Suprapubic skin (tissue), 4 donors: ENCODE results near the gene APMAP. TPM values are rescaled to one million over a fixed set of nuclear protein-coding genes. Genes with fewer than 3 reads are reported as not detected.
A peak's percentile ranks its signal among the peaks of the same experiment; 100 is the strongest.

Experiments
- DNase-seq, 2 donors: peaks; one replicate each; pipeline ENCODE4 v3.0.0-alpha.2; 2019; ENCODE audit warnings: low spot score in 2 of 2
- H3K27ac ChIP-seq: fragments of 200-600 bp; sonication (generic); one replicate; pipeline ENCODE4 v1.5.1; 2019
- H3K27me3 ChIP-seq: fragments of 200-600 bp; sonication (generic); one replicate; pipeline ENCODE4 v1.5.1; 2019
- H3K36me3 ChIP-seq: fragments of 200-600 bp; sonication (generic); one replicate; pipeline ENCODE4 v1.5.1; 2019
- H3K4me1 ChIP-seq: fragments of 200-600 bp; sonication (generic); one replicate; pipeline ENCODE4 v1.5.1; 2019
- H3K4me3 ChIP-seq: fragments of 200-600 bp; sonication (generic); one replicate; pipeline ENCODE4 v1.5.1; 2019; ENCODE audit warnings: mild to moderate bottlenecking
- H3K9me3 ChIP-seq: fragments of 200-600 bp; sonication (generic); one replicate; pipeline ENCODE4 v1.5.1; 2019
- EP300 ChIP-seq: sonication (generic); formaldehyde crosslinking; IDR thresholded peaks from one replicate; pipeline ENCODE4 v1.6.1; 2017; ENCODE audit warnings: antibody characterized with exemption
- POLR2A ChIP-seq, 2 donors: fragments of 450-650 bp; IDR thresholded peaks; one replicate each; pipeline ENCODE4 v1.6.1; 2017; ENCODE audit warnings: antibody characterized with exemption in 2 of 2, mild to moderate bottlenecking in 2 of 2, moderate library complexity in 2 of 2
- POLR2AphosphoS5 ChIP-seq, 3 donors: sonication (generic); formaldehyde crosslinking; IDR thresholded peaks; one replicate each; pipeline ENCODE4 v1.6.1; 2017; ENCODE audit warnings: antibody characterized with exemption in 3 of 3
- WGBS: methylation state at CpG from one replicate; pipeline ENCODE4 v1.1.5; 2018; 5-methylcytosine and 5-hydroxymethylcytosine counted together
- total RNA-seq, 4 donors: library from RNA; depleted of rRNA; stranded (reverse); fragments of >200 nt; gene quantifications; one replicate each; pipeline ENCODE4 v1.1.0, GENCODE V29; 2016
- TF ChIP-seq, protein P1 (sequence below), 2 donors: fragments of 200-600 bp in 1 of 2; fragments of 450-650 bp in 1 of 2; sonication (generic) in 1 of 2; IDR thresholded peaks; one replicate each; pipeline ENCODE4 v1.5.1; 2016 to 2019; ENCODE audit warnings: antibody characterized with exemption in 2 of 2, mild to moderate bottlenecking in 1 of 2, moderate library complexity in 1 of 2

APMAP gene
- total RNA-seq, 4 donors from 2014 or later = 61.8 to 89.3 (median 69.9) TPM

- H3K27me3 ChIP-seq = no peaks in the 10 kb centered on the region
- 78% methylated on average over 12 of the region's 12 CpGs for WGBS
- H3K4me1 ChIP-seq = peaks cover 64% of the 10 kb centered on the region
- peak in 1 of 2 donors; percentile 60 for DNase-seq
- no peaks in the 10 kb centered on the region for H3K9me3 ChIP-seq
- H3K4me3 ChIP-seq = no peak overlapping the region
- no peaks in the 10 kb centered on the region for H3K36me3 ChIP-seq
- no peak for TF ChIP-seq POLR2AphosphoS5 (IDR thresholded peaks at IDR 0.05)
- TF ChIP-seq POLR2A (IDR thresholded peaks at IDR 0.05) = no peak
- TF ChIP-seq, protein P1, sequence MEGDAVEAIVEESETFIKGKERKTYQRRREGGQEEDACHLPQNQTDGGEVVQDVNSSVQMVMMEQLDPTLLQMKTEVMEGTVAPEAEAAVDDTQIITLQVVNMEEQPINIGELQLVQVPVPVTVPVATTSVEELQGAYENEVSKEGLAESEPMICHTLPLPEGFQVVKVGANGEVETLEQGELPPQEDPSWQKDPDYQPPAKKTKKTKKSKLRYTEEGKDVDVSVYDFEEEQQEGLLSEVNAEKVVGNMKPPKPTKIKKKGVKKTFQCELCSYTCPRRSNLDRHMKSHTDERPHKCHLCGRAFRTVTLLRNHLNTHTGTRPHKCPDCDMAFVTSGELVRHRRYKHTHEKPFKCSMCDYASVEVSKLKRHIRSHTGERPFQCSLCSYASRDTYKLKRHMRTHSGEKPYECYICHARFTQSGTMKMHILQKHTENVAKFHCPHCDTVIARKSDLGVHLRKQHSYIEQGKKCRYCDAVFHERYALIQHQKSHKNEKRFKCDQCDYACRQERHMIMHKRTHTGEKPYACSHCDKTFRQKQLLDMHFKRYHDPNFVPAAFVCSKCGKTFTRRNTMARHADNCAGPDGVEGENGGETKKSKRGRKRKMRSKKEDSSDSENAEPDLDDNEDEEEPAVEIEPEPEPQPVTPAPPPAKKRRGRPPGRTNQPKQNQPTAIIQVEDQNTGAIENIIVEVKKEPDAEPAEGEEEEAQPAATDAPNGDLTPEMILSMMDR (IDR thresholded peaks at IDR 0.05) = no peak
- no peak for TF ChIP-seq EP300
- no peak overlapping the region for H3K27ac ChIP-seq
Measured at GRCh38 chr20:24998631-24999445, 6.3 kb upstream of the APMAP start.

GRCh38 chr20:24998121-24998520, 5.6 kb upstream of the APMAP start:
- peak in 1 of 2 donors; percentile 26 for DNase-seq
- peaks cover 72% of the 10 kb centered on the region for H3K4me1 ChIP-seq
- H3K9me3 ChIP-seq = no peaks in the 10 kb centered on the region
- no peak overlapping the region for H3K27ac ChIP-seq
- 51% methylated on average over 3 of the region's 3 CpGs for WGBS
- no peak overlapping the region for H3K4me3 ChIP-seq
- no peaks in the 10 kb centered on the region for H3K27me3 ChIP-seq
- H3K36me3 ChIP-seq = no peaks in the 10 kb centered on the region
- no peak for TF ChIP-seq EP300
- TF ChIP-seq POLR2A (IDR thresholded peaks at IDR 0.05) = no peak
- TF ChIP-seq, protein P1 (IDR thresholded peaks at IDR 0.05) = no peak
- TF ChIP-seq POLR2AphosphoS5 (IDR thresholded peaks at IDR 0.05) = no peak

DNA sequence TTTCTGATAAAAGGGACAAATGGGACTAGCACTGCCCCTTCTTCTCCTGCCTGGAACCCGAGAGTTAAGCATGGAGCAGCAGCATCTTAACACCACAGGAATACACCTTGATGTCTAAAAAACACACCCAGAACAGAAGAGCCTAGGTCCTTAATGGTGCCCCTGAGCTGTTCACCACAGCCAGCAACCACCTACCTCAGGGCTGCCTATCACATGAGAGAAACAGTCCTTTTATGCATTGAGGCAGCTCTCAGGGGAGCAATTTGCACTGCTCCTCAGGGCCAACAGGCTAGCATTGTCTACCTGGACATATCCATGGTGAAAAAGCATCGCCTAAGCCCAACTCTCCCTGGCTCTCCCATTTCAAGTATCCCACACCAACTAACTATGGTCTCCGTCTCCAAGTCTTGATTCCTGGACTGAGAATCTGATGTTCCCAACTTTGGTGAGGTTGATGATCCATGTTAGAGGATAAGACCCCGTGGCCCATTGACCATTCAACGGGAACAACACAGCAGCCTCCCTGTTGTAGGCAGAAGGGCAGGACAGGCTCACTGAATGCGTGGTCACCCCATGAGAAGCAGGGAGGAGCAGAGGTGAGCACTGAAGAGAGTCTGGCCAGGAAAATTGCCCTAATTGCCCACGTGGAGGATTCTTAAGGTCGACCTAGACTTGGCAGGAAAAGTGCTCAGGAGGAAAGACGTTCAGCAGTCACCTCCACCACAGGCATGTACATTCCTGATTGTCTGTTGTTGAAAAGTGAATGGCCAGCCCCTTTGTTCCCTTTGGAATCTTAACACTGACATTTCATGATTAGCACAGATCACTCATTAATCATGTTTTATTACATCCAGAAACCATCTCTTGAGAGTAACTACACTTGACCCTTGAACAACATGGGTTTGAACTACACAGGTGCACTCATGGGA, 4.2 kb upstream of the APMAP start:
- H3K27ac ChIP-seq = no peak overlapping the region
- no peaks in the 10 kb centered on the region for H3K36me3 ChIP-seq
- no peaks in the 10 kb centered on the region for H3K9me3 ChIP-seq
- DNase-seq = peak in 1 of 2 donors; percentile 34
- no peak overlapping the region for H3K4me3 ChIP-seq
- TF ChIP-seq POLR2A (IDR thresholded peaks at IDR 0.05) (no peak), POLR2AphosphoS5 (IDR thresholded peaks at IDR 0.05) (no peak), EP300 (no peak)
- TF ChIP-seq, protein P1 (IDR thresholded peaks at IDR 0.05) = no peak
- WGBS = 69% methylated on average over 9 of the region's 9 CpGs
- H3K27me3 ChIP-seq = no peaks in the 10 kb centered on the region
- H3K4me1 ChIP-seq = peaks cover 79% of the 10 kb centered on the region

- Histone ChIP-seq H3K4me3 (no peak overlapping the region), H3K9me3 (no peaks in the 10 kb centered on the region), H3K4me1 (peaks cover 86% of the 10 kb centered on the region), H3K36me3 (no peaks in the 10 kb centered on the region), H3K27me3 (no peaks in the 10 kb centered on the region), H3K27ac (no peak overlapping the region)
- TF ChIP-seq EP300 (no peak), POLR2A (IDR thresholded peaks at IDR 0.05) (no peak), POLR2AphosphoS5 (IDR thresholded peaks at IDR 0.05) (no peak)
- TF ChIP-seq, protein P1 (IDR thresholded peaks at IDR 0.05) = no peak
- WGBS = 74% methylated on average over 7 of the region's 9 CpGs
- peak; percentile 40 to 53 for DNase-seq
Measured at GRCh38 chr20:24995741-24996448, 3.3 kb upstream of the APMAP start.
